GM21423 (cell line): Measurements from ENCODE around the gene NCOA4.
"Not testable (repeated sequence)": the region's sequence is repeated elsewhere in the genome, so short reads cannot be mapped to it uniquely, and the experiment has no call there.

ENCODE experiments used
- ATAC-seq: cut with Tn5 transposase; IDR thresholded peaks from one replicate; pipeline ENCODE4 v1.9.1; 2021; ENCODE audit warnings: mild to moderate bottlenecking, moderate library complexity; ENCODE audit not compliant: unreplicated experiment

NCOA4 gene

GRCh38 chr10:46020344-46020657, 10.1 kb downstream of the NCOA4 start:
- no peak for ATAC-seq

DNA sequence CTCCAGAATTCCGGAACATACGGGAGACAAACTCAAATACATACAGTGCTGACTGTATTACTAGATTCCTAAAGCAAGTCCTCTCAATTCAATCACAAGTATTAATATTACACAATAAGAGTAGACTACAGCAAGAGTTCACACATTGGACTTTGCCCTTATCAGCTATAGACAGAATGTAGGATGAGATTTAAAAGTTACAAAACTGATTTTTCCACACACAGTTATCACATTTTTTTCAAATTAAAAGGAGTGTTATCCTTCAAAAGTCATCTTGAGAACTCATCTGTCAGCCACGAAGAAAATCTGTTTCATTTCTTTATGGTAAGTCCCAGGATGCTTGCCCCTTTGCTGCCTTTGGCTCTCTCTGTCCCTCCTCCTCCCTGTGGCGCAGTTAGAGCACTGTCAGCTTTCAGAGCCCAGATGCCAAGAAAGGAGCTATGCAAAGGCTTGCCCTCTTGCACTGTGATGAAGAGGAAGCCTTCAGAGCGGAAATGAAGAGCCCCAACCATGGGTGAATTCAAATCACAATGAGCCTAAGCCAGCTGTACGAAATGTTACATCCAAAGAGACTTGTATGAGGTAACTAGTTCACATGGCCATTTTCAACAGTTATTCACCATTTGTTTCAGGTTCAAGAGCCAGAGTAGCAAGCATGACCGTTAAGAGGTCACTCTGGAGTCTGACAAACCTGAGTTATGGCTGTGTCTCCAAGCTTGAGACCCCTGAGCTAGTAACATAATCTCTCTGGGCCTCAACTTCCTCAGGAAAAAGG, 10.7 kb downstream of the NCOA4 start:
- no peak for ATAC-seq

DNA sequence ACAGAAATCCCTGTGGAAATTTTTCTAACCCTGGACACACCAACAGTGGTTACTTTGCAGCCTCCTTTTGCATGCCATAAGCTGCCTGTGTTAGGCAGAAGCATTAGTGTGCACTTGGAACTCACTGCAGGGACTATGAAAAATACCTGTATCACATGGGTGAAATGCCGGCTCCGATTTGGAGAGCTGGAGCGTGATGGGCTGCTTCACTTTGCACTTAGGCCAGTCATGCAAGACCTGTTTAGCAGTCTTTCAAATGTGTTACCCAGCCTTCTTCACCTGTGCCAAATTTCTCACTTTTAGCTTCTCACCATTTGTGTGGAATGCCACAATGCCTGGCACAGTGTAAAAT, 11.3 kb downstream of the NCOA4 start:
- ATAC-seq = no peak

- no peak for ATAC-seq
Observed at GRCh38 chr10:46018453-46019176, 11.8 kb downstream of the NCOA4 start.

- no peak for ATAC-seq
Observed at GRCh38 chr10:46017733-46018132, 12.7 kb downstream of the NCOA4 start.

DNA sequence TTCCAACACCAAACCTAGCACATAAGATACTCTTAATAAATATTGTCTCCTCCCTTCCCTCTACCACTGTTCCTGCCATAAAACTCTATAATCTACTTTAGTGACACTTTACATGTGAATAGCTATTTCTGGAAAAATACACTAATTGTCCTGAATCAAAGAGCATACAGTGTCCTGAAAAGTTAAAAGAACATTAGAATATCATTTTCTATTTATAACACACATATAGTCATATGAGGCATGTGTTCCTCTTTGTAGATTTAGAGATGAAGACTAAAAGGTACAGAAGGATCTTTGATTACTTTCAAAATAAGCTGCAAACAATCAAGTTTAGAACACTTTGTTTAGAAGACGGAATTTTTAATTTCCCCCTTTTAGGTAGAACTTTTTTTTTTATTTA, 13.6 kb downstream of the NCOA4 start:
- no peak for ATAC-seq

DNA sequence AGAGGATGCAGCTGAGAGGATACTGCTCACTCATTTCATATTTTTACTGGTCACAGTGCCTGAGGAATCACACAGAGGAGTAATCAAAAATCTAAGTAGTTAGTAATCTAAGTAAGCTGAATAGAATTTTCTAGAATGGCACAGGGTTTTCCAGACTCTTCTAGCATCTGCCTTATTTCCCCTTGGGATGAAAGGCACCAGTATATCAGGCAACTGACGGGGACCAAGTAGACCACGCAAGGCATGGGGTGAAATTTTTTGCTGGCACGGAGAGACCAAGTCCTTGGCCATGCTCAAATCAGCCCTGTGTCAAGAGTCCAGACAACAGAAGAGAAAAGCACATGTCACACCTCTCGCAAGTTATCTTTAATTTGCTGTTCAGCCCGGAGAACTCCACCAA, 14.2 kb downstream of the NCOA4 start:
- ATAC-seq = no peak

DNA sequence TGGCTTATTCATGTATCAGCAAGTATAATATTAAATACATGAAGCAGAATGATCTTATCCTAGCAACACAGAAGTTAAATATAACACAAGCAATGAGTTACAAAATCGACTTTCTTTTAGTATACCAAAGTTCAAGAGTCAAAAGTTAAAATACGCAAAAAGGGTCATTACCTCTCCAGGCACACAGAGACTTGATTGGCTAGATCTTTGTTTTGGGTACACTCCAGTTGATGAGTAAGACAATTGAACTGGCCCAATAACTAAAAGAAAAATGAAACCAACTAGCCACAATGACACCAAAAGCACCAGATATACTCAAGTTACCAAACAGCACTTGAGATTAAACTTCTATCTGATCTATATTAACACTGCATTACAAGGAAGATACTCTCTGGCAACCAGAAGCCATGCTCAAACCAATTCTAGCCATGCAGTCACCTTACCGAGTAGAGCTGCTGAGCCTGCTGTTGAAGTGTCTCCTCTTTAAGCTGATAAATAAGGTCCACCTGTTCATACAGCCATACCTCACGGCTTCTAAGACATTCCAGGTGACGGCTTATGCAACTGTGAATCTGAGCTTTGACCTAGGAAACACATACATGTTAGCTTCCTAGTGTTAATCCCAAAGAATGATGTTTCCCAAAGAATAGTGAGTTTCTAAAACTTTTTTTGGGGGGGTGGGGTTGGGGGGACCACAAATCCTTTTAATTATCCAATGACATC, 15.6 kb downstream of the NCOA4 start:
- ATAC-seq = no peak

GRCh38 chr10:46014206-46014605, 16.2 kb downstream of the NCOA4 start:
- ATAC-seq = no peak

GRCh38 chr10:46012746-46013145, 17.7 kb downstream of the NCOA4 start:
- no peak for ATAC-seq

DNA sequence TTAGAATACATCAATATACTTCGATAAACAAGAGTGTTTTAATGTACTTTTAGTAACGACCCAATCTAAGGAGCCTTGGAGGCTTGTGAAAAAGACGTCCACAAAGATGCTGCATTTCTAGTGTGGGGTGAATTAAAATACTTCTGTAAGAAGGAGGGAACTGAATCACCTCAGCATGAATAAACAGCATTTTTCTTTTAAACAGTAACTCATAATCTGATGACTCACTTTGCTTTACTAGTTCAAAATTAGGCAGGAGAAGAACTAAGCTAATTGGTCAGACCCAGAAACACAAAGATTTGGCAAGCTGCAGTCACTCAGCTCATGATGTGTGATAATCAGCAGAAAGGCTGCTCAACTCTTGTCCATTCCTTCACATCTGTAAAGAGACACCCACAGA, 24.2 kb downstream of the NCOA4 start:
- ATAC-seq = no peak

DNA sequence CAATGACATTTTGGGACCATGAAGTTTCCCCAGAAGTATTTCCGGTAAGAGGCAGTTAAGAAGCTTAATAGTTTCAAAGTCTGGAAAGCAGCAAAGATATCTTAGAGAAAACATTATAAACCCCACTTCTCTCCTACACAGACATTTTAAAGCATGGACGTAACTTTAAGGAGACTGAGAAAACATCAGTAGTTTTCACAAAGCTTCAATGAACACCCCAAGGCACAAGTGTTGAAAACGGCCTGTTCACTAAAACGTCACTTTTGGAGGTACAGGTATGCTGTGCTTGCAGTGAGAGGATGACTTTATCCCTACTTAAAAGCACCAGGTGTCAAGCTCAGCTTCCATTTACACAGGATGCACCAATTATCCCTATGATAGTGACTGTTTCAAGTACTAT, 25.0 kb downstream of the NCOA4 start:
- ATAC-seq = no peak

- no peak for ATAC-seq
Observed at GRCh38 chr10:46004963-46005362, 25.5 kb downstream of the NCOA4 start.

DNA sequence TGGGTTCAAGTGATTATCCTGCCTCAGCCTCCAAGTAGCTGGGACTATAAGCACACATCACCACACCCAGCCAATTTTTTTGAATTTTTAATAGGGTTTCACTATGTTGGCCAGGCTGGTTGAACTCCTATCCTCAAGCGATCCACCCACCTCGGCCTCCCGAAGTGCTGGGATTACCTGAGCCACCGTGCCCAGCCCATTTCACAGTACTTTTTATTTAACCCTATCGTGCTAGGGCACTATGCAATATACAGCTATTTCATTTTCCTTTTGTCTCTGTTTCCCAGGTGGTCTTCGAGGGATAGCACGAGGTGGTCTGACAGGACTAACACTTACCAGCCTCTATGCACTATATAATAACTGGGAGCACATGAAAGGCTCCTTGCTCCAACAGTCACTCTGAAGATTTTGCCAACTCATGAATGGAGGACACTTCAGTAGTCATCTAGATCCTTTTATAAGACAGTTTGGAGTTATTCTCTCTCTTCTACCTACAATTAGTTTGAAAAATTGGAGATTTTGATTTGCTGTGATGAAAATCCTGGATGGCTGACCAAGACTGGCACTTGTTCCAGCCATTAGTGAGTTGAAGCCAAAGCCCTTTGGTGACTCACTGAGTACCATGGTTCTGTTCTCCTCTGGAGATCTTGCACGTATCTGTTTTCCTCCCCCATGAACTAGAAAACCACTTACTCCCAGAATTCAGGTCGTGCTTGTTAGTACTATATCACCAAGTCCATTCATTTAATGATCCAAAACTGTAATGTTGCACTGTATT, 27.3 kb downstream of the NCOA4 start:
- ATAC-seq = no peak

DNA sequence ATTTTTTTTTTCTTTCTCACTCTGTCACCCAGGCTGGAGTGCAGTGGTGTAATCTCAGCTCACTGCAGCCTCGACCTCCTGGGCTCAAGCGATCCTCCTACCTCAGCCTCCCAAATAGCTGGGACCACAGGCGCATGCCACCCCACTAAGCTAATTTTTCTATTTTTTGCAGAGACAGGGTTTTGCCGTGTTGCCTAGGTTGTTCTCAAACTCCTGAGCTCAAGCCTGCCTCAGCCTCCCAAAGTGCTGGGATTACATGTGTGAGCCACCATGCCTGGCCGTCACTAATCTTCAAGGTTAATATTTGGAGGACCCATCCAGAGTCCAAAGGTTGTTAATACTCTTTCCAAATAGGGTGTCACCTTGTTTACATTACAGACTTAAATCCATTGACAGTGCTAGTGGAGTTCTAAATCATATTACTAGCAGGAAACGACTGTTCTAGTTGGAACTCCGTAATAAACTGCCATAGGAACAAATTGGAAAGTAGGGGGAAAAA, 28.2 kb downstream of the NCOA4 start:
- ATAC-seq = not testable (repeated sequence)

DNA sequence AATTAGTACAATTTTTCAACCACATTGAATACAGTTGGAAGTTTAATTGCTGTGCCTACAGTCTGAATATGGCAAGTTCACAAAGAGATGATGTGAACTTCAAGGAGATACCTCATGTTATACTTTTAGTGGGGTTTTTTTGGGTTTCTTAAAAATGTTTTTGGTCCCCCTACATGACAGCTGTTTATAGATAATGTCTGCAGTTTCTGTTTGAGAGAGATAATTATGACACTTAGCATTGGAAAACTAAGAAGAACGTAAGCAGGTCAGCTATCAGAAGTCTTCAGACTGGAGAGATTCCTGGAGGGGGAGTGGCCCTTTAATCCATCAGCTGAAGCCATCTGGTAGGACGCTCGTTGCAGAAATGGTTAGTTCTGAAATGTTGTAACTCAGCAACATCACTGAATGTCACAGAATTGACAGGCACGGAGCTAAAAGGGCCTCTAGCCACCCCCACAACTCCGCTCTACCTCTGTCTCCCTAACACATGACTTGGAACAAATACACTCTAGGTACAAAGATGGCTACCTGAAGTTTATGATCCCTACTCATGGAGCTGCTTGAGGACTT, 29.2 kb downstream of the NCOA4 start:
- ATAC-seq = no peak

- ATAC-seq = no peak
Observed at GRCh38 chr10:46000538-46000937, 29.9 kb downstream of the NCOA4 start.

GRCh38 chr10:45999955-46000354, 30.5 kb downstream of the NCOA4 start:
- not testable (repeated sequence) for ATAC-seq

GRCh38 chr10:45997994-45998763, 32.2 kb downstream of the NCOA4 start:
- no peak for ATAC-seq

GRCh38 chr10:45997557-45997956, 32.9 kb downstream of the NCOA4 start:
- ATAC-seq = no peak
